Effector CD8-positive, alpha-beta T cell (primary cell): ENCODE data around the gene MAPT.
"Not testable (repeated sequence)": the region's sequence is repeated elsewhere in the genome, so short reads cannot be mapped to it uniquely, and the experiment has no call there.

Experiments used
- DNase-seq: peaks from one replicate; lab custom pipeline; 2025; lab: John Stamatoyannopoulos, UW

MAPT gene

GRCh38 chr17:45992904-45993303 lies 98.5 kb downstream of the MAPT start:
- DNase-seq: no peak

GRCh38 chr17:45993962-45994627 lies 99.7 kb downstream of the MAPT start:
- DNase-seq: no peak

- no peak for DNase-seq
Measured at GRCh38 chr17:45994987-45995386, 100.6 kb downstream of the MAPT start.

GRCh38 chr17:45995627-45996270 lies 101.4 kb downstream of the MAPT start:
- DNase-seq: no peak

- no peak for DNase-seq
Measured at GRCh38 chr17:45996282-45996937, 102.1 kb downstream of the MAPT start.

- DNase-seq: no peak
Measured at GRCh38 chr17:45997166-45997565, 102.8 kb downstream of the MAPT start.

GRCh38 chr17:45997624-45998023 lies 103.3 kb downstream of the MAPT start:
- DNase-seq: no peak

GRCh38 chr17:45998987-45999899 lies 104.9 kb downstream of the MAPT start, which contains the start of gene STH:
STH (plus strand) TSS chr17:45999250; CDS start chr17:45999280, 30 bp downstream.
- no peak for DNase-seq

- no peak for DNase-seq
Measured at GRCh38 chr17:45999900-46000290, 105.5 kb downstream of the MAPT start.

GRCh38 chr17:46000292-46000691 lies 105.9 kb downstream of the MAPT start:
- DNase-seq: no peak

- DNase-seq: no peak
Measured at GRCh38 chr17:46000757-46001156, 106.4 kb downstream of the MAPT start.

GRCh38 chr17:46001390-46002310 lies 107.3 kb downstream of the MAPT start:
- DNase-seq: no peak

GRCh38 chr17:46002311-46002972 lies 108.1 kb downstream of the MAPT start:
- peak; percentile 63 for DNase-seq

GRCh38 chr17:46002973-46003316 lies 108.6 kb downstream of the MAPT start:
- no peak for DNase-seq

- no peak for DNase-seq
Measured at GRCh38 chr17:46003907-46004748, 109.8 kb downstream of the MAPT start.

GRCh38 chr17:46006082-46006481 lies 111.7 kb downstream of the MAPT start:
- not testable (repeated sequence) for DNase-seq

- no peak for DNase-seq
Measured at GRCh38 chr17:46007461-46007965, 113.2 kb downstream of the MAPT start.

GRCh38 chr17:46008591-46008990 lies 114.2 kb downstream of the MAPT start:
- DNase-seq: no peak
